ENCODE measurements around the gene ASTL.

Gene ASTL

DNA sequence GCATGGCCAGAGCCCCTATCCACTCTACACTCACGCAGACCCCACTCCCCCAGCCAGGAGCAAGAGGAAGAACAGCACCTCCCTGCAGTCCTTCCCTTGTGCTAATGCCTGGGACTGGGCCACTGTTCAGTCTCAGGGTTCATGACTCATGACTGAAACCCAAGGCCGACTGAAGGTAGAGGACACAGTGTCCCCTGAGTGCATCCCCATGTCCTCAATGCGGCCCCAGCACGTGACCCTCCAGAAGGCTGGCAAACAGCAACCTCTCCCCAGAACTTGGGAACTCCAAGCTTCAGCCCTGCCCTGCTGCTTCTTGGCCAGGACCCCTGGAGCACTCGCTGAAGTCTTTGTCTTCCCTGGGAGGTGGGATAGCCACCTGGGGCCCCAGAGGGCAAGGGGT, 15.9 kb downstream of the ASTL start:
- CTCF ChIA-PET: no interaction called here

DNA sequence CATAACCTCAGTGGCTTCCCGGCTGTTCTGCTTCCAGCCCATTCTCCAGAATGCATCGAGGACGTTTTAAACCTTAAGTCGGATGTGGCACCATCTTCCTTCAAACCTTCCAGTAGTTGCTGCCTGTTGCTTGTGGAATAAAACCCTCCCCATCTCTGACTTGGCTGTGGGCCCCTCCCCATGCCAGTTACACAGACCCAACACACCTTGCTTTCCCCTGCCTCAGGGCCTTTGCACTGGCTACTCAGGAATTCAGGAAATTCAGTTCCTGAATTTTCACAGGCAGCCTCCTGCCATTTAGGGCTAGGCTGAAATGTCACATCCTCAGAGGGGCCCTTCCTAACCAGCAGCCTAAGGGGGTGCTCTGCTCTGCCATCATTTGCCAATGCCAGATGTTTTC, 16.9 kb downstream of the ASTL start:
- CTCF ChIA-PET: interaction anchor here (0.6 kb wide), 1 partner anchor 108 kb away, joined by 3 read pairs; no protein-coding TSS in a partner anchor
- H3K27ac ChIP-seq (ENCODE audit: extremely low read depth, low read depth, low read length): no peak overlapping the region
- no peaks in the 10 kb centered on the region for H3K36me3 ChIP-seq (ENCODE audit: control insufficient read depth in 2 of 2, insufficient read depth in 1 of 2, low read length in 2 of 2)
- H3K4me1 ChIP-seq (ENCODE audit: control insufficient read depth, insufficient read depth, low read length): no peaks in the 10 kb centered on the region
- no peak overlapping the region for H3K4me3 ChIP-seq (ENCODE audit: low read depth, low read length)
- POLR2A ChIA-PET: no interaction called here
- TF ChIP-seq ZNF623 (tag by site-specific recombination; IDR thresholded peaks at IDR 0.05) (peak; percentile 91), ZNF174 (tag by site-specific recombination; IDR thresholded peaks at IDR 0.05) (no peak)
- H3K9me3 ChIP-seq (ENCODE audit: control insufficient read depth, insufficient read depth, low read depth, low read length): no peaks in the 10 kb centered on the region

More for the DNA sequence above, 15.9 kb downstream of the ASTL start:
- Histone ChIP-seq H3K4me3 (ENCODE audit: low read depth, low read length) (no peak overlapping the region), H3K9me3 (ENCODE audit: control insufficient read depth, insufficient read depth, low read depth, low read length) (no peaks in the 10 kb centered on the region), H3K4me1 (ENCODE audit: control insufficient read depth, insufficient read depth, low read length) (no peaks in the 10 kb centered on the region), H3K36me3 (ENCODE audit: control insufficient read depth in 2 of 2, insufficient read depth in 1 of 2, low read length in 2 of 2) (no peaks in the 10 kb centered on the region), H3K27ac (ENCODE audit: extremely low read depth, low read depth, low read length) (no peak overlapping the region)
- TF ChIP-seq ZNF341 (tag by site-specific recombination; IDR thresholded peaks at IDR 0.05; ENCODE audit: low read depth) (no peak), GFI1B (tag by site-specific recombination; IDR thresholded peaks at IDR 0.05) (no peak), PRDM1 (tag by site-specific recombination; IDR thresholded peaks at IDR 0.05) (no peak), ZNF621 (tag by site-specific recombination; IDR thresholded peaks at IDR 0.05) (no peak), ZNF548 (tag by site-specific recombination; IDR thresholded peaks at IDR 0.05) (no peak)
- TF ChIP-seq, protein P1, sequence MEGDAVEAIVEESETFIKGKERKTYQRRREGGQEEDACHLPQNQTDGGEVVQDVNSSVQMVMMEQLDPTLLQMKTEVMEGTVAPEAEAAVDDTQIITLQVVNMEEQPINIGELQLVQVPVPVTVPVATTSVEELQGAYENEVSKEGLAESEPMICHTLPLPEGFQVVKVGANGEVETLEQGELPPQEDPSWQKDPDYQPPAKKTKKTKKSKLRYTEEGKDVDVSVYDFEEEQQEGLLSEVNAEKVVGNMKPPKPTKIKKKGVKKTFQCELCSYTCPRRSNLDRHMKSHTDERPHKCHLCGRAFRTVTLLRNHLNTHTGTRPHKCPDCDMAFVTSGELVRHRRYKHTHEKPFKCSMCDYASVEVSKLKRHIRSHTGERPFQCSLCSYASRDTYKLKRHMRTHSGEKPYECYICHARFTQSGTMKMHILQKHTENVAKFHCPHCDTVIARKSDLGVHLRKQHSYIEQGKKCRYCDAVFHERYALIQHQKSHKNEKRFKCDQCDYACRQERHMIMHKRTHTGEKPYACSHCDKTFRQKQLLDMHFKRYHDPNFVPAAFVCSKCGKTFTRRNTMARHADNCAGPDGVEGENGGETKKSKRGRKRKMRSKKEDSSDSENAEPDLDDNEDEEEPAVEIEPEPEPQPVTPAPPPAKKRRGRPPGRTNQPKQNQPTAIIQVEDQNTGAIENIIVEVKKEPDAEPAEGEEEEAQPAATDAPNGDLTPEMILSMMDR (tag by site-specific recombination; IDR thresholded peaks at IDR 0.05): no peak
- POLR2A ChIA-PET: no interaction called here

DNA sequence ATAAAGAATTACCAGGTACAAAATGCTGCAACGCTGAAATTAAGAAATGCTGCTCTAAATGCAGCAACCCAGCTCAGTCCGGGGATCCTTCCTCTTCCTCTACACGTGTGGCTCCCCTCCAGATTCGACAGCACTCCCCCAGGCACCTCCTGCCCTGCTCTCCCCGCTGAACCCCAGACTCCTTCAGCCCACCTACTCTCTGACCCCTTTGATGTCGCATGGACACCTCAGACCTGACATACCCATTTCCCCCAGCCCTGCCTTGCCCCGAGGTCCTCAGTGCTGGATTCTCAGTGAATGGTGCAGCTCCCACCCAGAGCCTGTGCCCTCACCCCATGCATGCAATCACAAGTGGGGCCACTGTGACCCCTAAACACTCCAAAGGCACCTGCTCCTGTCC, 17.3 kb downstream of the ASTL start:
- H3K4me1 ChIP-seq (ENCODE audit: control insufficient read depth, insufficient read depth, low read length): no peaks in the 10 kb centered on the region
- ChIA-PET POLR2A (no interaction called here), CTCF (interaction anchor here (0.6 kb wide), 1 partner anchor 108 kb away, joined by 3 read pairs; no protein-coding TSS in a partner anchor)
- H3K4me3 ChIP-seq (ENCODE audit: low read depth, low read length): no peak overlapping the region
- no peaks in the 10 kb centered on the region for H3K36me3 ChIP-seq (ENCODE audit: control insufficient read depth in 2 of 2, insufficient read depth in 1 of 2, low read length in 2 of 2)
- no peaks in the 10 kb centered on the region for H3K9me3 ChIP-seq (ENCODE audit: control insufficient read depth, insufficient read depth, low read depth, low read length)
- no peak overlapping the region for H3K27ac ChIP-seq (ENCODE audit: extremely low read depth, low read depth, low read length)
- no peak for TF ChIP-seq ZNF266 (tag by site-specific recombination; IDR thresholded peaks at IDR 0.05; ENCODE audit: low read depth)
- no peak for TF ChIP-seq HOXC10 (CRISPR knock-in tag; IDR thresholded peaks at IDR 0.05)
- TF ChIP-seq, protein P2, sequence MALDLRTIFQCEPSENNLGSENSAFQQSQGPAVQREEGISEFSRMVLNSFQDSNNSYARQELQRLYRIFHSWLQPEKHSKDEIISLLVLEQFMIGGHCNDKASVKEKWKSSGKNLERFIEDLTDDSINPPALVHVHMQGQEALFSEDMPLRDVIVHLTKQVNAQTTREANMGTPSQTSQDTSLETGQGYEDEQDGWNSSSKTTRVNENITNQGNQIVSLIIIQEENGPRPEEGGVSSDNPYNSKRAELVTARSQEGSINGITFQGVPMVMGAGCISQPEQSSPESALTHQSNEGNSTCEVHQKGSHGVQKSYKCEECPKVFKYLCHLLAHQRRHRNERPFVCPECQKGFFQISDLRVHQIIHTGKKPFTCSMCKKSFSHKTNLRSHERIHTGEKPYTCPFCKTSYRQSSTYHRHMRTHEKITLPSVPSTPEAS (tag by site-specific recombination; IDR thresholded peaks at IDR 0.05): no peak
- no peak for TF ChIP-seq ZNF707 (tag by site-specific recombination; IDR thresholded peaks at IDR 0.05)
- TF ChIP-seq, protein P3, sequence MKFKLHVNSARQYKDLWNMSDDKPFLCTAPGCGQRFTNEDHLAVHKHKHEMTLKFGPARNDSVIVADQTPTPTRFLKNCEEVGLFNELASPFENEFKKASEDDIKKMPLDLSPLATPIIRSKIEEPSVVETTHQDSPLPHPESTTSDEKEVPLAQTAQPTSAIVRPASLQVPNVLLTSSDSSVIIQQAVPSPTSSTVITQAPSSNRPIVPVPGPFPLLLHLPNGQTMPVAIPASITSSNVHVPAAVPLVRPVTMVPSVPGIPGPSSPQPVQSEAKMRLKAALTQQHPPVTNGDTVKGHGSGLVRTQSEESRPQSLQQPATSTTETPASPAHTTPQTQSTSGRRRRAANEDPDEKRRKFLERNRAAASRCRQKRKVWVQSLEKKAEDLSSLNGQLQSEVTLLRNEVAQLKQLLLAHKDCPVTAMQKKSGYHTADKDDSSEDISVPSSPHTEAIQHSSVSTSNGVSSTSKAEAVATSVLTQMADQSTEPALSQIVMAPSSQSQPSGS (tag by site-specific recombination; IDR thresholded peaks at IDR 0.05; ENCODE audit: low read depth): no peak
- no peak for TF ChIP-seq ZNF112 (tag by site-specific recombination; IDR thresholded peaks at IDR 0.05)
- TF ChIP-seq, protein P4, sequence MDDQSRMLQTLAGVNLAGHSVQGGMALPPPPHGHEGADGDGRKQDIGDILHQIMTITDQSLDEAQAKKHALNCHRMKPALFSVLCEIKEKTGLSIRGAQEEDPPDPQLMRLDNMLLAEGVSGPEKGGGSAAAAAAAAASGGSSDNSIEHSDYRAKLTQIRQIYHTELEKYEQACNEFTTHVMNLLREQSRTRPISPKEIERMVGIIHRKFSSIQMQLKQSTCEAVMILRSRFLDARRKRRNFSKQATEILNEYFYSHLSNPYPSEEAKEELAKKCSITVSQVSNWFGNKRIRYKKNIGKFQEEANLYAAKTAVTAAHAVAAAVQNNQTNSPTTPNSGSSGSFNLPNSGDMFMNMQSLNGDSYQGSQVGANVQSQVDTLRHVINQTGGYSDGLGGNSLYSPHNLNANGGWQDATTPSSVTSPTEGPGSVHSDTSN (CRISPR knock-in tag; IDR thresholded peaks at IDR 0.05): no peak
- TF ChIP-seq, protein P5, sequence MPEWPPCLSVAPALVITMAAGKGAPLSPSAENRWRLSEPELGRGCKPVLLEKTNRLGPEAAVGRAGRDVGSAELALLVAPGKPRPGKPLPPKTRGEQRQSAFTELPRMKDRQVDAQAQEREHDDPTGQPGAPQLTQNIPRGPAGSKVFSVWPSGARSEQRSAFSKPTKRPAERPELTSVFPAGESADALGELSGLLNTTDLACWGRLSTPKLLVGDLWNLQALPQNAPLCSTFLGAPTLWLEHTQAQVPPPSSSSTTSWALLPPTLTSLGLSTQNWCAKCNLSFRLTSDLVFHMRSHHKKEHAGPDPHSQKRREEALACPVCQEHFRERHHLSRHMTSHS (tag by site-specific recombination; IDR thresholded peaks at IDR 0.05): no peak
- TF ChIP-seq ZNF521 (tag by site-specific recombination; IDR thresholded peaks at IDR 0.05): no peak
- TF ChIP-seq ZNF292 (tag by site-specific recombination; IDR thresholded peaks at IDR 0.05; ENCODE audit: borderline replicate concordance, low read depth): no peak
- TF ChIP-seq ZSCAN30 (tag by site-specific recombination; IDR thresholded peaks at IDR 0.05): no peak
- TF ChIP-seq, protein P6, sequence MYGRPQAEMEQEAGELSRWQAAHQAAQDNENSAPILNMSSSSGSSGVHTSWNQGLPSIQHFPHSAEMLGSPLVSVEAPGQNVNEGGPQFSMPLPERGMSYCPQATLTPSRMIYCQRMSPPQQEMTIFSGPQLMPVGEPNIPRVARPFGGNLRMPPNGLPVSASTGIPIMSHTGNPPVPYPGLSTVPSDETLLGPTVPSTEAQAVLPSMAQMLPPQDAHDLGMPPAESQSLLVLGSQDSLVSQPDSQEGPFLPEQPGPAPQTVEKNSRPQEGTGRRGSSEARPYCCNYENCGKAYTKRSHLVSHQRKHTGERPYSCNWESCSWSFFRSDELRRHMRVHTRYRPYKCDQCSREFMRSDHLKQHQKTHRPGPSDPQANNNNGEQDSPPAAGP (tag by site-specific recombination; IDR thresholded peaks at IDR 0.05): no peak
- TF ChIP-seq ZNF366 (tag by site-specific recombination; conservative IDR thresholded peaks at IDR 0.05): no peak
- no peak for TF ChIP-seq ZNF660 (tag by site-specific recombination; IDR thresholded peaks at IDR 0.05)
- TF ChIP-seq IKZF3 (tag by site-specific recombination; IDR thresholded peaks at IDR 0.05): no peak
- TF ChIP-seq, protein P7, sequence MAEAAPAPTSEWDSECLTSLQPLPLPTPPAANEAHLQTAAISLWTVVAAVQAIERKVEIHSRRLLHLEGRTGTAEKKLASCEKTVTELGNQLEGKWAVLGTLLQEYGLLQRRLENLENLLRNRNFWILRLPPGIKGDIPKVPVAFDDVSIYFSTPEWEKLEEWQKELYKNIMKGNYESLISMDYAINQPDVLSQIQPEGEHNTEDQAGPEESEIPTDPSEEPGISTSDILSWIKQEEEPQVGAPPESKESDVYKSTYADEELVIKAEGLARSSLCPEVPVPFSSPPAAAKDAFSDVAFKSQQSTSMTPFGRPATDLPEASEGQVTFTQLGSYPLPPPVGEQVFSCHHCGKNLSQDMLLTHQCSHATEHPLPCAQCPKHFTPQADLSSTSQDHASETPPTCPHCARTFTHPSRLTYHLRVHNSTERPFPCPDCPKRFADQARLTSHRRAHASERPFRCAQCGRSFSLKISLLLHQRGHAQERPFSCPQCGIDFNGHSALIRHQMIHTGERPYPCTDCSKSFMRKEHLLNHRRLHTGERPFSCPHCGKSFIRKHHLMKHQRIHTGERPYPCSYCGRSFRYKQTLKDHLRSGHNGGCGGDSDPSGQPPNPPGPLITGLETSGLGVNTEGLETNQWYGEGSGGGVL (tag by site-specific recombination; IDR thresholded peaks at IDR 0.05): no peak

Data from HEK293 (cell line).